ENCODE measurements around the gene MALSU1. TPM values are rescaled to one million over a fixed set of nuclear protein-coding genes. Genes with fewer than 3 reads are reported as not detected.
A peak's percentile ranks its signal among the peaks of the same experiment; 100 is the strongest.

MALSU1 gene
- total and polyA plus RNA-seq, 2 of the 13 experiments (the other 11 are each of a cell fraction or from before 2014, with no cell fraction given) = 72.0 to 141 TPM

DNA sequence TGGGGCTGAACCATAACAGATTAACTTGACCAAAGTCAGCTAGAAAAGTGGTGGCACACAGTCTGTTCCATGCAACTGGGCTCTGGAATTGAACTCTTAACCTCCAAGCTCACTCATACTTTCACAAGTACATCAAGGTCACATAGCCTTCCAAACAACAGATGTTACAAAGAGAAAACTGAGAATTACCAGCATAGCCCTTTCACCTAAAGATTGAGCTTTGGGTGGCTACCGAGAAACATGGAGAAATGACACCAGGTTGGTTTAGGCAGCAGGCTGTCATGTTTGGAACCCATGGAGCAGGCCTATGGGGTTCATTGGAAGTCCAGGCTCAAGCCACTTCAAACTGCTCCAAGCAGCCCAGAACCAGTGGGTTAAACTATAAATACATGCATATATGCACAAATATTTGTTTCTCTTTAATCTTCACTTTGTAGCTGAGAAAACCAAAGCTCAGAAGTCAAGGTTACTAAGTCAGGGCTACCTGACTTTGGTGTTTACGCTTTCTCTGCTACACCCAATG, 59.1 kb downstream of the MALSU1 start (continued):
- TF ChIP-seq, protein P1, sequence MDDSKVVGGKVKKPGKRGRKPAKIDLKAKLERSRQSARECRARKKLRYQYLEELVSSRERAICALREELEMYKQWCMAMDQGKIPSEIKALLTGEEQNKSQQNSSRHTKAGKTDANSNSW (CRISPR knock-in tag; IDR thresholded peaks at IDR 0.05; ENCODE audit: borderline replicate concordance) = no peak
- TF ChIP-seq ZNF367 (CRISPR knock-in tag; IDR thresholded peaks at IDR 0.05; ENCODE audit: borderline replicate concordance) (no peak), NCOR1 (IDR thresholded peaks at IDR 0.05; ENCODE audit: borderline replicate concordance, low read length) (peak; percentile 53; the same call in 1 of the 2 replicates), ZNF326 (CRISPR knock-in tag; IDR thresholded peaks at IDR 0.05; ENCODE audit: borderline replicate concordance) (no peak), CREB1 (IDR thresholded peaks at IDR 0.05) (no peak), CREB1 (CRISPR knock-in tag; IDR thresholded peaks at IDR 0.05) (no peak), ZNF317 (CRISPR knock-in tag; IDR thresholded peaks at IDR 0.05) (no peak), PRPF4 (IDR thresholded peaks at IDR 0.05; ENCODE audit: low read depth, low read length, poor library complexity, severe bottlenecking) (no peak), NFIC (IDR thresholded peaks at IDR 0.05; ENCODE audit: low read length) (peak; percentile 29; the same call in 1 of the 2 replicates), HHEX (CRISPR knock-in tag; IDR thresholded peaks at IDR 0.05) (no peak), SMARCE1 (IDR thresholded peaks at IDR 0.05; ENCODE audit: borderline replicate concordance) (no peak), NR2C2 (CRISPR knock-in tag; IDR thresholded peaks at IDR 0.05; ENCODE audit: borderline replicate concordance) (peak; percentile 48; the same call in 1 of the 2 replicates), MAF1 (CRISPR knock-in tag; IDR thresholded peaks at IDR 0.05; ENCODE audit: borderline replicate concordance) (no peak), POLR2AphosphoS5 (IDR thresholded peaks at IDR 0.05; ENCODE audit: low read depth, low read length) (no peak), RORA (CRISPR knock-in tag; IDR thresholded peaks at IDR 0.05) (no peak), NCOA1 (CRISPR knock-in tag; IDR thresholded peaks at IDR 0.05) (no peak; the same call in 1 of the 2 replicates), ZSCAN20 (CRISPR knock-in tag; IDR thresholded peaks at IDR 0.05; ENCODE audit: borderline replicate concordance) (peak; percentile 47; the same call in 1 of the 2 replicates), ZNF329 (CRISPR knock-in tag; IDR thresholded peaks at IDR 0.05; ENCODE audit: low read depth) (no peak), ZC3H4 (CRISPR knock-in tag; IDR thresholded peaks at IDR 0.05; ENCODE audit: borderline replicate concordance) (no peak), ZNF354B (CRISPR knock-in tag; IDR thresholded peaks at IDR 0.05) (no peak), NKX3-1 (CRISPR knock-in tag; IDR thresholded peaks at IDR 0.05) (no peak), SETDB1 (CRISPR knock-in tag; IDR thresholded peaks at IDR 0.05; ENCODE audit: borderline replicate concordance) (no peak), NR2F6 (IDR thresholded peaks at IDR 0.05) (0 out of 2 replicates have a peak, but pooled peaks have one; percentile 51), NR2F6 (CRISPR knock-in tag; IDR thresholded peaks at IDR 0.05) (no peak; the same call in 1 of the 2 replicates), ZNF749 (CRISPR knock-in tag; IDR thresholded peaks at IDR 0.05; ENCODE audit: borderline replicate concordance) (no peak)
- TF ChIP-seq, protein P2, sequence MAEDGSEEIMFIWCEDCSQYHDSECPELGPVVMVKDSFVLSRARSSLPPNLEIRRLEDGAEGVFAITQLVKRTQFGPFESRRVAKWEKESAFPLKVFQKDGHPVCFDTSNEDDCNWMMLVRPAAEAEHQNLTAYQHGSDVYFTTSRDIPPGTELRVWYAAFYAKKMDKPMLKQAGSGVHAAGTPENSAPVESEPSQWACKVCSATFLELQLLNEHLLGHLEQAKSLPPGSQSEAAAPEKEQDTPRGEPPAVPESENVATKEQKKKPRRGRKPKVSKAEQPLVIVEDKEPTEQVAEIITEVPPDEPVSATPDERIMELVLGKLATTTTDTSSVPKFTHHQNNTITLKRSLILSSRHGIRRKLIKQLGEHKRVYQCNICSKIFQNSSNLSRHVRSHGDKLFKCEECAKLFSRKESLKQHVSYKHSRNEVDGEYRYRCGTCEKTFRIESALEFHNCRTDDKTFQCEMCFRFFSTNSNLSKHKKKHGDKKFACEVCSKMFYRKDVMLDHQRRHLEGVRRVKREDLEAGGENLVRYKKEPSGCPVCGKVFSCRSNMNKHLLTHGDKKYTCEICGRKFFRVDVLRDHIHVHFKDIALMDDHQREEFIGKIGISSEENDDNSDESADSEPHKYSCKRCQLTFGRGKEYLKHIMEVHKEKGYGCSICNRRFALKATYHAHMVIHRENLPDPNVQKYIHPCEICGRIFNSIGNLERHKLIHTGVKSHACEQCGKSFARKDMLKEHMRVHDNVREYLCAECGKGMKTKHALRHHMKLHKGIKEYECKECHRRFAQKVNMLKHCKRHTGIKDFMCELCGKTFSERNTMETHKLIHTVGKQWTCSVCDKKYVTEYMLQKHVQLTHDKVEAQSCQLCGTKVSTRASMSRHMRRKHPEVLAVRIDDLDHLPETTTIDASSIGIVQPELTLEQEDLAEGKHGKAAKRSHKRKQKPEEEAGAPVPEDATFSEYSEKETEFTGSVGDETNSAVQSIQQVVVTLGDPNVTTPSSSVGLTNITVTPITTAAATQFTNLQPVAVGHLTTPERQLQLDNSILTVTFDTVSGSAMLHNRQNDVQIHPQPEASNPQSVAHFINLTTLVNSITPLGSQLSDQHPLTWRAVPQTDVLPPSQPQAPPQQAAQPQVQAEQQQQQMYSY (CRISPR knock-in tag; IDR thresholded peaks at IDR 0.05) = no peak
- TF ChIP-seq, protein P3, sequence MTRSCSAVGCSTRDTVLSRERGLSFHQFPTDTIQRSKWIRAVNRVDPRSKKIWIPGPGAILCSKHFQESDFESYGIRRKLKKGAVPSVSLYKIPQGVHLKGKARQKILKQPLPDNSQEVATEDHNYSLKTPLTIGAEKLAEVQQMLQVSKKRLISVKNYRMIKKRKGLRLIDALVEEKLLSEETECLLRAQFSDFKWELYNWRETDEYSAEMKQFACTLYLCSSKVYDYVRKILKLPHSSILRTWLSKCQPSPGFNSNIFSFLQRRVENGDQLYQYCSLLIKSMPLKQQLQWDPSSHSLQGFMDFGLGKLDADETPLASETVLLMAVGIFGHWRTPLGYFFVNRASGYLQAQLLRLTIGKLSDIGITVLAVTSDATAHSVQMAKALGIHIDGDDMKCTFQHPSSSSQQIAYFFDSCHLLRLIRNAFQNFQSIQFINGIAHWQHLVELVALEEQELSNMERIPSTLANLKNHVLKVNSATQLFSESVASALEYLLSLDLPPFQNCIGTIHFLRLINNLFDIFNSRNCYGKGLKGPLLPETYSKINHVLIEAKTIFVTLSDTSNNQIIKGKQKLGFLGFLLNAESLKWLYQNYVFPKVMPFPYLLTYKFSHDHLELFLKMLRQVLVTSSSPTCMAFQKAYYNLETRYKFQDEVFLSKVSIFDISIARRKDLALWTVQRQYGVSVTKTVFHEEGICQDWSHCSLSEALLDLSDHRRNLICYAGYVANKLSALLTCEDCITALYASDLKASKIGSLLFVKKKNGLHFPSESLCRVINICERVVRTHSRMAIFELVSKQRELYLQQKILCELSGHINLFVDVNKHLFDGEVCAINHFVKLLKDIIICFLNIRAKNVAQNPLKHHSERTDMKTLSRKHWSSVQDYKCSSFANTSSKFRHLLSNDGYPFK (CRISPR knock-in tag; IDR thresholded peaks at IDR 0.05; ENCODE audit: borderline replicate concordance) = no peak
